Cardiac fibroblast (primary cell): Measurements from ENCODE around the gene KRTAP9-7.

ENCODE experiments used
- DNase-seq, 2 donors: peaks; one replicate each; pipeline versions ENCODE4 v3.0.0 to v3.0.0-alpha.2; 2010; ENCODE audit warnings: low read depth in 2 of 2
- H3K4me3 ChIP-seq, 2 donors: replicated peaks in 1 of 2; 1 replicate in 1 of 2; 2 replicates in 1 of 2; pipeline ENCODE4 v1.5.1; 2011; ENCODE audit warnings: low read depth in 2 of 2, low read length in 2 of 2, mild to moderate bottlenecking in 2 of 2, moderate library complexity in 1 of 2
- TF ChIP-seq, protein P1 (sequence below): IDR thresholded peaks from one replicate; pipeline ENCODE4 v1.5.1; 2011; ENCODE audit warnings: low read depth, mild to moderate bottlenecking, low read length, inconsistent platforms

KRTAP9-7 gene

DNA sequence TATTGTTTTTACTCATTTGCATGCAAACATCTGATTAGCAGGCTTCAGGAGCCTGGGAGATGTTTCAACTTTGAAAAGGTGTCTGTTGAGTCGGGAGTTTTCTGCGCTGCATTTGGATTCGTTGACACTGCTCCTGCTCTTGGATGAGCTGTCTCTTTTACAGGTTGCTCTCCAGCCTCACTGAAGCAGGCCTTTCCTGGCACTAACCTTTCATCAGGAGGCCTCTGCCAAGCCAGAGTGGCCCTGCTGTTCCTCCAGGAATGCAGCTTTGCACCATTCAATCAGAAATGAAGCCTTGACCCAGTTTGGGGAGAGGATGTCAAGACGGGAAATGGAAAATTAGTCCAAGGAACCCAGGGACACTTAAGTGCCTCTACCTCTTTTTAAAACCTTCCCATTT lies 27.5 kb downstream of the KRTAP9-7 start:
- DNase-seq = no peak
- TF ChIP-seq, protein P1, sequence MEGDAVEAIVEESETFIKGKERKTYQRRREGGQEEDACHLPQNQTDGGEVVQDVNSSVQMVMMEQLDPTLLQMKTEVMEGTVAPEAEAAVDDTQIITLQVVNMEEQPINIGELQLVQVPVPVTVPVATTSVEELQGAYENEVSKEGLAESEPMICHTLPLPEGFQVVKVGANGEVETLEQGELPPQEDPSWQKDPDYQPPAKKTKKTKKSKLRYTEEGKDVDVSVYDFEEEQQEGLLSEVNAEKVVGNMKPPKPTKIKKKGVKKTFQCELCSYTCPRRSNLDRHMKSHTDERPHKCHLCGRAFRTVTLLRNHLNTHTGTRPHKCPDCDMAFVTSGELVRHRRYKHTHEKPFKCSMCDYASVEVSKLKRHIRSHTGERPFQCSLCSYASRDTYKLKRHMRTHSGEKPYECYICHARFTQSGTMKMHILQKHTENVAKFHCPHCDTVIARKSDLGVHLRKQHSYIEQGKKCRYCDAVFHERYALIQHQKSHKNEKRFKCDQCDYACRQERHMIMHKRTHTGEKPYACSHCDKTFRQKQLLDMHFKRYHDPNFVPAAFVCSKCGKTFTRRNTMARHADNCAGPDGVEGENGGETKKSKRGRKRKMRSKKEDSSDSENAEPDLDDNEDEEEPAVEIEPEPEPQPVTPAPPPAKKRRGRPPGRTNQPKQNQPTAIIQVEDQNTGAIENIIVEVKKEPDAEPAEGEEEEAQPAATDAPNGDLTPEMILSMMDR = no peak
- no peak overlapping the region for H3K4me3 ChIP-seq

DNA sequence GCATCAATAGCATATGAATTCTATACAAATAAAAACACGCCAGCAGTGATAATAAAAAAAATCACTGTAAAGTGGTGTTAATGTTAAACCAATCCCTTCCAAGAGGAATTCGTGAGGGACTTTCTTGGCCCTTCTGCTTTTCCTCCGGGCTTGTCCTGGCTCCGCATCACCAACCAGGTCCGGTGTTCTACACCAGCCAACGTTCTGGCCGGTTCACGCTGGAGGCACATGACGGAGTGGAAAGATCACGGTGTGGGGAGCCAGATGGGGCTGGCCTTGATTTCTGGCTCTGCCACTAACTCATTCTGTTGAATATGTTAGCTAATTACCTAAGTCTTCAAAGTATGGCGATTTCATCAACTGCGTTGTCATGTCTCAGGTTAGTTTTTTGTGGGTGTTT lies 28.6 kb downstream of the KRTAP9-7 start:
- no peak for DNase-seq
- no peak overlapping the region for H3K4me3 ChIP-seq
- TF ChIP-seq, protein P1 = no peak

DNA sequence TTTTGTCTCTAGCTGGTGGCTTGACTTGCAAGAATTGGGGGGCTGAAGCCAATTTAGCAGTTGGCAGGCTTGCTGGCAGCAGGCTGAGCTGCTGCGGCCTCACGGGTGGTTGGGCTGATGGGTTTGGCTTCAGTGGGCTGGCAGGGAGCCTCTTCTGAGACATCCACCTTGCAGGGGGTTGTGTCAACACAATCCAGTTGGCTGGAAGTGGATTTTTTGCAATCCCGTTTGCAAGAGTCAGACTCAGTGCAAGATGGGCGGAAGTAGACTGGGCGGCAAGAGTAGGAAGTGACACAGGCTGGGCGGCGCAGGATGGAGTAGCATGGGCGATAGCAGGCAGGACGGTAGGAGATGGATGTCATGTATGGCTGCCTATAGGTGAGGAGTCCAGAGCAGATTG lies 32.1 kb downstream of the KRTAP9-7 start:
- TF ChIP-seq, protein P1 = no peak
- DNase-seq = peak in 1 of 2 donors; percentile 15
- H3K4me3 ChIP-seq = no peak overlapping the region

DNA sequence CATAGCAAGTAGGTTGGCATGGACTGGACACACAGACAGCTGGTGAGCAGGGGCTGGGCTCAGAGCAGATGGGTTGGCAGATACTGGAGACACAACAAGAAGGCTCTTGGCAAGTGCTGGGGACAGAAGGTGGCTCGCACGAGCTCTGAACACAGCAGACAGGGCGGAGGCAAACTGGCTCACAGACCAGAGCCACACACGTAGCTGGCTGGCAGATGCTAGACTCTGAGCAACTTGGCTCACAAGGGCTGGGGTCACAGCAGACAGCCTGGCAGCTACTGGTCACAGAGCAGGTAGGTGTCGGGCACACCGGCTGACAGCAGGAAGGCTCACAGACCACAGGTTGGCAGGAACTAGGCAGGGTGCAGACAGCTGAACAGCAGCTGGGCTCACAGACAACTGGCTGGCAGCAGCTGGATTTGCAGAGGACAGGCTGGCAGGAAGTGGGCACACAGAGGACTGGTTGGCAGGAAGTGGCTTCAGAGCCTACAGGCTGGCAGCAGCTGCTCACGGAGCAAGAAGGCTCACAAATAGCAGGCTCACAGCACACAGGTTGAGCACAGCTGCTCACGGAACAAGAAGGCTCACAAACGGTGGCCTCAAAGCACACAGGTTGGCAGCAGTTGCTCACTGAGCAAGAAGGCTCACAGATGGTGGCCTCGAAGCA lies 32.9 kb downstream of the KRTAP9-7 start:
- H3K4me3 ChIP-seq = no peak overlapping the region
- DNase-seq = no peak
- TF ChIP-seq, protein P1 = no peak

DNA sequence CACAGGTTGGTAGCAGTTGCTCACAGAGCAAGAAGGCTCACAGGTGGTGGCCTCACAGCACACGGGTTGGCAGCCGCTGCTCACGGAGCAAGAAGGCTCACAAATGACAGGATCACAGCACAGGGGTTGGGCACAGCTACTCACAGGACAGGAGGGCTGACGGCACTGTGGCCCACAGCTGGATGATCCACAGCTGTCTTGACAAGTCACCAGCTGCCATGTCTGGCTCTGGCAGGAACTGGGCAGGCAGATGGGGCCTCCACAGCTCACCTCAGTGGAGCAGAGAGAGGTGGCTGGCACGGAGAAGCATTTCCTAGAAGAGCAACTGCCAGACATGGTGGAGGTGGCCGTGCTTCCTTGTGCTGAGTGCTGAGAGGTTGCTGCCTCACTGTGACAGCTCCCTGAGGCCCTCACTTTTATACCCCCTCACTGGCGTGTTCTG lies 33.4 kb downstream of the KRTAP9-7 start, which contains the start of gene KRTAP16-1:
Gene KRTAP16-1, minus strand, starts transcription at position 392 of the 442 bp plus-strand sequence. Its CDS starts 56 bp downstream, at position 336.
- DNase-seq = no peak
- TF ChIP-seq, protein P1 = no peak
- no peak within 1 kb of the TSS for H3K4me3 ChIP-seq

DNA sequence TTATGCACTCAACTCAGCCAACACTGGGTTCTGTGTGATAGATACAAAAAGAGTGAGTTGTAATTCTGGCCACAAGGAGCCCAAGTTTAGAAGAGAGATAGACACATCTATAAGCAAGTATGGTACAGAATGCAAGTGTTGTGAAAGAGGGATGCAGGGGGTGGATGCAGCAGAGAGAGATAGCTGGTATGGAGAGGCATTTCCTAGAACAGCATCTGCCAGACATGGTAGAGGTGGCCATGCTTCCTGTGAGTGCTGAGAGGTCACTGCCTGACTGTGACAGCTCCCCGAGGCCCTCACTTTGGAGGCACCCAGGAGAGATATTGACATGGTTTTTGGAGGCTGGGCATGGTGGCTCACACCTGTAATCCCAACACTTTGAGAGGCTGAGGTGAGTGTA lies 35.6 kb downstream of the KRTAP9-7 start:
- DNase-seq = no peak
- no peak overlapping the region for H3K4me3 ChIP-seq
- TF ChIP-seq, protein P1 = no peak
